ENCODE measurements around the gene BCHE. TPM values are rescaled to one million over a fixed set of nuclear protein-coding genes. Genes with fewer than 3 reads are reported as not detected.

BCHE gene
- polyA plus RNA-seq, 2 of the 4 experiments (the other 2 are of a cell fraction): 2.8 to 5.5 TPM

- POLR2A ChIA-PET: no interaction called here
- WGBS (ENCODE audit: missing lambda C conversion rate): 17% methylated on average over 2 of the region's 2 CpGs
These were observed 40.5 kb downstream of the BCHE start for GRCh38 chr3:165796701-165797100.

GRCh38 chr3:165788531-165788930 is 48.7 kb downstream of the BCHE start:
- TF ChIP-seq, protein P1, sequence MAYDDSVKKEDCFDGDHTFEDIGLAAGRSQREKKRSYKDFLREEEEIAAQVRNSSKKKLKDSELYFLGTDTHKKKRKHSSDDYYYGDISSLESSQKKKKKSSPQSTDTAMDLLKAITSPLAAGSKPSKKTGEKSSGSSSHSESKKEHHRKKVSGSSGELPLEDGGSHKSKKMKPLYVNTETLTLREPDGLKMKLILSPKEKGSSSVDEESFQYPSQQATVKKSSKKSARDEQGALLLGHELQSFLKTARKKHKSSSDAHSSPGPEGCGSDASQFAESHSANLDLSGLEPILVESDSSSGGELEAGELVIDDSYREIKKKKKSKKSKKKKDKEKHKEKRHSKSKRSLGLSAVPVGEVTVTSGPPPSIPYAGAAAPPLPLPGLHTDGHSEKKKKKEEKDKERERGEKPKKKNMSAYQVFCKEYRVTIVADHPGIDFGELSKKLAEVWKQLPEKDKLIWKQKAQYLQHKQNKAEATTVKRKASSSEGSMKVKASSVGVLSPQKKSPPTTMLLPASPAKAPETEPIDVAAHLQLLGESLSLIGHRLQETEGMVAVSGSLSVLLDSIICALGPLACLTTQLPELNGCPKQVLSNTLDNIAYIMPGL (CRISPR knock-in tag; IDR thresholded peaks at IDR 0.05; ENCODE audit: borderline replicate concordance): no peak
- TF ChIP-seq TFCP2L1 (CRISPR knock-in tag; IDR thresholded peaks at IDR 0.05): no peak
- no peak for TF ChIP-seq MAX (IDR thresholded peaks at IDR 0.05)
- TF ChIP-seq NPAS2 (CRISPR knock-in tag; IDR thresholded peaks at IDR 0.05; ENCODE audit: borderline replicate concordance): no peak
- TF ChIP-seq RARB (CRISPR knock-in tag; IDR thresholded peaks at IDR 0.05): no peak
- no peak for TF ChIP-seq HOXA7 (CRISPR knock-in tag; IDR thresholded peaks at IDR 0.05)
- no peak for TF ChIP-seq FOXS1 (CRISPR knock-in tag; IDR thresholded peaks at IDR 0.05)
- no peak for TF ChIP-seq KDM1A (IDR thresholded peaks at IDR 0.05; ENCODE audit: low read depth)
- TF ChIP-seq CHD4 (IDR thresholded peaks at IDR 0.05; ENCODE audit: borderline replicate concordance): no peak
- TF ChIP-seq RFX5 (IDR thresholded peaks at IDR 0.05): no peak
- TF ChIP-seq ZC3H11A (IDR thresholded peaks at IDR 0.05): no peak
- TF ChIP-seq ZNF302 (CRISPR knock-in tag; IDR thresholded peaks at IDR 0.05): no peak
- TF ChIP-seq, protein P2, sequence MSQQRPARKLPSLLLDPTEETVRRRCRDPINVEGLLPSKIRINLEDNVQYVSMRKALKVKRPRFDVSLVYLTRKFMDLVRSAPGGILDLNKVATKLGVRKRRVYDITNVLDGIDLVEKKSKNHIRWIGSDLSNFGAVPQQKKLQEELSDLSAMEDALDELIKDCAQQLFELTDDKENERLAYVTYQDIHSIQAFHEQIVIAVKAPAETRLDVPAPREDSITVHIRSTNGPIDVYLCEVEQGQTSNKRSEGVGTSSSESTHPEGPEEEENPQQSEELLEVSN (IDR thresholded peaks at IDR 0.05; ENCODE audit: borderline replicate concordance, low read depth): no peak
- 37% methylated on average over 4 of the region's 4 CpGs for WGBS (ENCODE audit: missing lambda C conversion rate)
- no peak for ATAC-seq
- no peak for DNase-seq (ENCODE audit: low read depth in 1 of 2, low spot score in 1 of 2)
- ChIA-PET POLR2A (no interaction called here), CTCF (no interaction called here)
- Histone ChIP-seq H3K9me3 (no peaks in the 10 kb centered on the region), H3K27ac (no peak overlapping the region), H3K4me3 (no peak overlapping the region), H3K4me1 (no peaks in the 10 kb centered on the region), H3K4me2 (no peak overlapping the region)
- no peak for FAIRE-seq

More at GRCh38 chr3:165796701-165797100, 40.5 kb downstream of the BCHE start:
- FAIRE-seq (no peak), DNase-seq (ENCODE audit: low read depth in 1 of 2, low spot score in 1 of 2) (no peak), ATAC-seq (no peak)
- H3K4me3 ChIP-seq: no peak overlapping the region
- TF ChIP-seq USF2 (IDR thresholded peaks at IDR 0.05): no peak
- no peak for TF ChIP-seq MAZ (IDR thresholded peaks at IDR 0.05; ENCODE audit: borderline replicate concordance, low read depth, low read length)
- no peak for TF ChIP-seq RCOR1 (IDR thresholded peaks at IDR 0.05; ENCODE audit: low read depth, low read length)
- TF ChIP-seq CBX2 (IDR thresholded peaks at IDR 0.05; ENCODE audit: borderline replicate concordance, low read depth): no peak
- no peak for TF ChIP-seq EHMT2 (IDR thresholded peaks at IDR 0.05; ENCODE audit: low read depth)
- no peak for TF ChIP-seq MYC (IDR thresholded peaks at IDR 0.05; ENCODE audit: borderline replicate concordance, low read length)
- no peak for TF ChIP-seq ZFP36 (IDR thresholded peaks at IDR 0.05; ENCODE audit: borderline replicate concordance, partially characterized antibody)
- TF ChIP-seq JUNB (IDR thresholded peaks at IDR 0.05): no peak
- no peak for TF ChIP-seq POLR2AphosphoS2 (conservative IDR thresholded peaks at IDR 0.05; ENCODE audit: low read length)
- no peak for TF ChIP-seq RARB (CRISPR knock-in tag; IDR thresholded peaks at IDR 0.05)
- TF ChIP-seq KDM1A (IDR thresholded peaks at IDR 0.05; ENCODE audit: low read depth): no peak
- H3K9me3 ChIP-seq: no peaks in the 10 kb centered on the region
- no peak overlapping the region for H3K4me2 ChIP-seq
- CTCF ChIA-PET: no interaction called here
- H3K27ac ChIP-seq: no peak overlapping the region
- no peaks in the 10 kb centered on the region for H3K4me1 ChIP-seq

- Histone ChIP-seq H3K4me1 (no peaks in the 10 kb centered on the region), H3K9me3 (no peaks in the 10 kb centered on the region), H3K27ac (no peak overlapping the region), H3K4me2 (no peak overlapping the region), H3K4me3 (no peak overlapping the region)
- ChIA-PET POLR2A (no interaction called here), CTCF (no interaction called here)
- no peak for ATAC-seq
- 56% methylated on average over 4 of the region's 4 CpGs for WGBS (ENCODE audit: missing lambda C conversion rate)
- DNase-seq (ENCODE audit: low read depth in 1 of 2, low spot score in 1 of 2): no peak
- FAIRE-seq: no peak
- TF ChIP-seq EHF (CRISPR knock-in tag; IDR thresholded peaks at IDR 0.05): no peak
- TF ChIP-seq MAZ (IDR thresholded peaks at IDR 0.05; ENCODE audit: borderline replicate concordance, low read depth, low read length): no peak
- TF ChIP-seq REST (IDR thresholded peaks at IDR 0.05): no peak
- no peak for TF ChIP-seq CHD2 (IDR thresholded peaks at IDR 0.05; ENCODE audit: low read length, partially characterized antibody)
- TF ChIP-seq, protein P3, sequence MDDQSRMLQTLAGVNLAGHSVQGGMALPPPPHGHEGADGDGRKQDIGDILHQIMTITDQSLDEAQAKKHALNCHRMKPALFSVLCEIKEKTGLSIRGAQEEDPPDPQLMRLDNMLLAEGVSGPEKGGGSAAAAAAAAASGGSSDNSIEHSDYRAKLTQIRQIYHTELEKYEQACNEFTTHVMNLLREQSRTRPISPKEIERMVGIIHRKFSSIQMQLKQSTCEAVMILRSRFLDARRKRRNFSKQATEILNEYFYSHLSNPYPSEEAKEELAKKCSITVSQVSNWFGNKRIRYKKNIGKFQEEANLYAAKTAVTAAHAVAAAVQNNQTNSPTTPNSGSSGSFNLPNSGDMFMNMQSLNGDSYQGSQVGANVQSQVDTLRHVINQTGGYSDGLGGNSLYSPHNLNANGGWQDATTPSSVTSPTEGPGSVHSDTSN (IDR thresholded peaks at IDR 0.05): no peak
- TF ChIP-seq NPAS2 (CRISPR knock-in tag; IDR thresholded peaks at IDR 0.05; ENCODE audit: borderline replicate concordance): no peak
- no peak for TF ChIP-seq RFX5 (IDR thresholded peaks at IDR 0.05)
- no peak for TF ChIP-seq KDM1A (IDR thresholded peaks at IDR 0.05; ENCODE audit: low read depth)
- no peak for TF ChIP-seq ZSCAN20 (CRISPR knock-in tag; IDR thresholded peaks at IDR 0.05)
- no peak for TF ChIP-seq TFCP2L1 (CRISPR knock-in tag; IDR thresholded peaks at IDR 0.05)
- no peak for TF ChIP-seq MYC (IDR thresholded peaks at IDR 0.05; ENCODE audit: borderline replicate concordance, low read length)
These were observed 51.2 kb downstream of the BCHE start for GRCh38 chr3:165786013-165786412.
